Activated naive CD4-positive, alpha-beta T cell (primary cell): ENCODE results near the gene BCL2L13.
"Not testable (repeated sequence)": the region's sequence is repeated elsewhere in the genome, so short reads cannot be mapped to it uniquely, and the experiment has no call there.

Experiments used
- DNase-seq, 4 experiments: peaks; one replicate each; lab custom pipeline; 2025; lab: John Stamatoyannopoulos, UW

Gene BCL2L13

GRCh38 chr22:17761138-17761488 is 122.6 kb downstream of the BCL2L13 start:
- no peak for DNase-seq

- DNase-seq = not testable (repeated sequence)
These were observed 124.9 kb downstream of the BCL2L13 start for GRCh38 chr22:17763442-17763841.

GRCh38 chr22:17764036-17764435 is 125.5 kb downstream of the BCL2L13 start:
- no peak for DNase-seq

GRCh38 chr22:17764852-17765251 is 126.3 kb downstream of the BCL2L13 start:
- not testable (repeated sequence) for DNase-seq

- DNase-seq = no peak
These were observed 128.9 kb downstream of the BCL2L13 start for GRCh38 chr22:17767233-17768065.

- DNase-seq = no peak
These were observed 130.6 kb downstream of the BCL2L13 start for GRCh38 chr22:17769013-17769715.

GRCh38 chr22:17769716-17770082 is 131.1 kb downstream of the BCL2L13 start:
- no peak for DNase-seq

GRCh38 chr22:17770180-17771077 is 131.9 kb downstream of the BCL2L13 start:
- DNase-seq = no peak

GRCh38 chr22:17772249-17772957 is 133.8 kb downstream of the BCL2L13 start:
- no peak for DNase-seq

- no peak for DNase-seq
These were observed 134.5 kb downstream of the BCL2L13 start for GRCh38 chr22:17772958-17773605.

- peak in 1 of 4 experiments; percentile 21 for DNase-seq
These were observed 135.1 kb downstream of the BCL2L13 start for GRCh38 chr22:17773606-17774205.

GRCh38 chr22:17774206-17774925 is 135.8 kb downstream of the BCL2L13 start, which contains the start of gene BID:
BID (minus strand) TSS chr22:17774469; CDS start chr22:17750116, 24,353 bp downstream.
- DNase-seq = peak in 1 of 4 experiments; percentile 34

GRCh38 chr22:17774926-17775685 is 136.5 kb downstream of the BCL2L13 start:
- DNase-seq = no peak

- DNase-seq = no peak
These were observed 137.4 kb downstream of the BCL2L13 start for GRCh38 chr22:17775781-17776465.

- peak; percentile 24 to 50 (median 42) for DNase-seq
These were observed 138.6 kb downstream of the BCL2L13 start for GRCh38 chr22:17777005-17777716.

GRCh38 chr22:17777717-17778044 is 139.1 kb downstream of the BCL2L13 start:
- DNase-seq = no peak

- DNase-seq = no peak
These were observed 139.9 kb downstream of the BCL2L13 start for GRCh38 chr22:17778412-17778976.
